Stomach (tissue), 9 donors: ENCODE measurements around the gene LRMDA. TPM values are rescaled to one million over a fixed set of nuclear protein-coding genes. Genes with fewer than 3 reads are reported as not detected.
A peak's percentile ranks its signal among the peaks of the same experiment; 100 is the strongest.

Source experiments
- DNase-seq, 2 donors: peaks; one replicate each; pipeline versions ENCODE4 v3.0.0 to v3.0.0-alpha.2; 2013 to 2019
- H3K27ac ChIP-seq, 5 donors: fragments of 200-600 bp in 4 of 5; sonication (generic) in 4 of 5; one replicate each; pipeline ENCODE4 v1.5.1; 2013 to 2019; ENCODE audit warnings: mild to moderate bottlenecking in 1 of 5, moderate library complexity in 1 of 5
- H3K27me3 ChIP-seq, 3 donors: fragments of 200-600 bp; sonication (generic); one replicate each; pipeline ENCODE4 v1.5.1; 2017 to 2019; ENCODE audit warnings: mixed run types in 1 of 3
- H3K36me3 ChIP-seq, 4 donors: fragments of 200-600 bp; sonication (generic); 1 replicate in 3 of 4; 2 replicates in 1 of 4; pipeline ENCODE4 v1.5.1; 2016 to 2019
- H3K4me1 ChIP-seq, 4 donors: fragments of 200-600 bp; sonication (generic); one replicate each; pipeline ENCODE4 v1.5.1; 2016 to 2019
- H3K4me3 ChIP-seq, 4 donors: fragments of 200-600 bp; sonication (generic) in 3 of 4; one replicate each; pipeline ENCODE4 v1.5.1; 2016 to 2019; ENCODE audit warnings: mild to moderate bottlenecking in 1 of 4
- H3K9me3 ChIP-seq, 4 donors: fragments of 200-600 bp; sonication (generic); one replicate each; pipeline ENCODE4 v1.5.1; 2016 to 2019
- EP300 ChIP-seq: sonication (generic); formaldehyde crosslinking; IDR thresholded peaks from one replicate; pipeline ENCODE4 v1.6.1; 2017; ENCODE audit warnings: antibody characterized with exemption
- POLR2A ChIP-seq, 4 donors: fragments of 450-650 bp; IDR thresholded peaks; one replicate each; pipeline ENCODE4 v1.6.1; 2016; ENCODE audit warnings: antibody characterized with exemption in 4 of 4, control low read depth in 2 of 4, mild to moderate bottlenecking in 1 of 4, moderate library complexity in 1 of 4
- POLR2AphosphoS5 ChIP-seq, 3 donors: sonication (generic); formaldehyde crosslinking; IDR thresholded peaks; one replicate each; pipeline ENCODE4 v1.6.1; 2016; ENCODE audit warnings: antibody characterized with exemption in 3 of 3
- WGBS, 5 donors: extraction: QIAGEN DNeasy Blood & Tissue Kit in 3 of 5; methylation state at CpG; one replicate each; pipeline versions ENCODE4 v1.1.5 to v1.1.7; 2013 to 2018; 5-methylcytosine and 5-hydroxymethylcytosine counted together
- intact Hi-C: fragments of 100-400 bp; cut with DNase I; formaldehyde crosslinking; loops from one replicate; pipeline ENCODE4 v1.15.1; 2023; ENCODE audit warnings: low total_unique reads
- polyA plus RNA-seq, 3 donors: library from polyadenylated mRNA; stranded (reverse); fragments of 200-250 nt; gene quantifications; one replicate each; pipeline ENCODE4 v1.2.3, GENCODE V29; 2013
- total RNA-seq, 5 donors: library from RNA; depleted of rRNA; stranded (reverse); fragments of >200 nt; gene quantifications; one replicate each; pipeline versions ENCODE4 v1.1.0 to v1.2.3, GENCODE V29; 2014 to 2016
- TF ChIP-seq, protein P1 (sequence below), 7 experiments: fragments of 450-650 bp in 4 of 7; fragments of 200-600 bp in 3 of 7; sonication (generic) in 3 of 7; IDR thresholded peaks; one replicate each; pipeline ENCODE4 v1.5.1; 2016 to 2019; ENCODE audit warnings: antibody characterized with exemption in 7 of 7, control low read depth in 2 of 7, mild to moderate bottlenecking in 1 of 7
- donor health status: healthy with polysubstance abuse.
- donor health status: Bipolar disorder and iron deficiency.
- donor health status: healthy.

Gene LRMDA
- total and polyA plus RNA-seq, 8 donors, result 1.3 to 30.2 (median 13.6) TPM; not detected in 1

DNA sequence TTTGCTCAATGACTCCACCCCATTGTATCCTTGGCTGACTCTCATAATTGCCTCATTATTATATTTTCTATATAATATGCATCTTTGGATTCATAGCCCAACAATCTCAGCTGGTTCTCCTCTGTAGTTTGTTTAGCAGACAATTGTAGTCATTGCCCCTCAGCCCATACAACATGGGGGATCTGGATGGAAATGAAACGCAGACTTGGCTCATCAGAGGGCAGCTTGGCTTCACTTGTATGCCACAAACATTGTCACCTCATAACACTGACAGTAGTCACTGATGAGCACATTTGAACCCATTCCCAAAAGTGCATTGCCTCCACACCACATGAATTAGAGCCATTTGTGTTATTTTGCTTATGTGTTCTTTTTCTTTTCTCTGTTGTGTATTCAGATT lies 963.8 kb downstream of the LRMDA start:
- Histone ChIP-seq H3K27me3 (no peaks in the 10 kb centered on the region), H3K4me1 (peaks cover 0 to 23% (median 0%) of the 10 kb centered on the region in 4 donors), H3K4me3 (no peak overlapping the region), H3K36me3 (no peaks in the 10 kb centered on the region), H3K9me3 (no peaks in the 10 kb centered on the region), H3K27ac (no peak overlapping the region)
- intact Hi-C loops, result no loop called here
- WGBS, 5 donors, result 78 to 98% (median 91%) methylated on average over 1 of the region's 1 CpG
- TF ChIP-seq, protein P1, sequence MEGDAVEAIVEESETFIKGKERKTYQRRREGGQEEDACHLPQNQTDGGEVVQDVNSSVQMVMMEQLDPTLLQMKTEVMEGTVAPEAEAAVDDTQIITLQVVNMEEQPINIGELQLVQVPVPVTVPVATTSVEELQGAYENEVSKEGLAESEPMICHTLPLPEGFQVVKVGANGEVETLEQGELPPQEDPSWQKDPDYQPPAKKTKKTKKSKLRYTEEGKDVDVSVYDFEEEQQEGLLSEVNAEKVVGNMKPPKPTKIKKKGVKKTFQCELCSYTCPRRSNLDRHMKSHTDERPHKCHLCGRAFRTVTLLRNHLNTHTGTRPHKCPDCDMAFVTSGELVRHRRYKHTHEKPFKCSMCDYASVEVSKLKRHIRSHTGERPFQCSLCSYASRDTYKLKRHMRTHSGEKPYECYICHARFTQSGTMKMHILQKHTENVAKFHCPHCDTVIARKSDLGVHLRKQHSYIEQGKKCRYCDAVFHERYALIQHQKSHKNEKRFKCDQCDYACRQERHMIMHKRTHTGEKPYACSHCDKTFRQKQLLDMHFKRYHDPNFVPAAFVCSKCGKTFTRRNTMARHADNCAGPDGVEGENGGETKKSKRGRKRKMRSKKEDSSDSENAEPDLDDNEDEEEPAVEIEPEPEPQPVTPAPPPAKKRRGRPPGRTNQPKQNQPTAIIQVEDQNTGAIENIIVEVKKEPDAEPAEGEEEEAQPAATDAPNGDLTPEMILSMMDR (IDR thresholded peaks at IDR 0.05), result no peak
- TF ChIP-seq POLR2AphosphoS5 (IDR thresholded peaks at IDR 0.05) (no peak), EP300 (no peak), POLR2A (IDR thresholded peaks at IDR 0.05) (no peak)
- DNase-seq, result no peak

DNA sequence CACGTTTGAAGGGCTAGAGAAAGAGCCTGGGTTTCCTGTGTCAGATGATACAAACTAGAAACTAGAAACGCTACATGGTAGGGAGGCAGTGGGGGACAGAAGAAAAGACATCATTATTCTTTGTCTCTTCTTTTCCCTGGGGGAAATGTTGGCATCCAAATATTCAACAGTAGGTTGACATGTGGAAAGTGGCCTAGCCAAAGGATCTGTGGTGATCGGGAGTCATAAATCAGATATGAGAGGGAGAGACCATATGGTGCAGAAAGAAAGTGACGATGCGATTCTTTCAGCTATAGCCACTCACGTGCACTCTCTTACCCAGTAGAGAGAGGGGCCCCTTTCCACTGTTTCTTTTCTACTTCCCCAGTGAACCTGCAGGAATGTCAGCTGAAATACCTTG lies 964.7 kb downstream of the LRMDA start:
- H3K4me1 ChIP-seq, result peaks cover 0 to 23% (median 0%) of the 10 kb centered on the region in 4 donors
- 76 to 94% (median 88%) methylated on average over 6 of the region's 6 CpGs for WGBS, 5 donors
- no peak overlapping the region for H3K4me3 ChIP-seq
- H3K36me3 ChIP-seq, result no peaks in the 10 kb centered on the region
- no peaks in the 10 kb centered on the region for H3K27me3 ChIP-seq
- TF ChIP-seq, protein P1 (IDR thresholded peaks at IDR 0.05), result no peak
- TF ChIP-seq POLR2AphosphoS5 (IDR thresholded peaks at IDR 0.05), result no peak
- no peak for TF ChIP-seq POLR2A (IDR thresholded peaks at IDR 0.05)
- no peak for TF ChIP-seq EP300
- no peaks in the 10 kb centered on the region for H3K9me3 ChIP-seq
- H3K27ac ChIP-seq, result no peak overlapping the region
- intact Hi-C loops, result no loop called here
- DNase-seq, result no peak

DNA sequence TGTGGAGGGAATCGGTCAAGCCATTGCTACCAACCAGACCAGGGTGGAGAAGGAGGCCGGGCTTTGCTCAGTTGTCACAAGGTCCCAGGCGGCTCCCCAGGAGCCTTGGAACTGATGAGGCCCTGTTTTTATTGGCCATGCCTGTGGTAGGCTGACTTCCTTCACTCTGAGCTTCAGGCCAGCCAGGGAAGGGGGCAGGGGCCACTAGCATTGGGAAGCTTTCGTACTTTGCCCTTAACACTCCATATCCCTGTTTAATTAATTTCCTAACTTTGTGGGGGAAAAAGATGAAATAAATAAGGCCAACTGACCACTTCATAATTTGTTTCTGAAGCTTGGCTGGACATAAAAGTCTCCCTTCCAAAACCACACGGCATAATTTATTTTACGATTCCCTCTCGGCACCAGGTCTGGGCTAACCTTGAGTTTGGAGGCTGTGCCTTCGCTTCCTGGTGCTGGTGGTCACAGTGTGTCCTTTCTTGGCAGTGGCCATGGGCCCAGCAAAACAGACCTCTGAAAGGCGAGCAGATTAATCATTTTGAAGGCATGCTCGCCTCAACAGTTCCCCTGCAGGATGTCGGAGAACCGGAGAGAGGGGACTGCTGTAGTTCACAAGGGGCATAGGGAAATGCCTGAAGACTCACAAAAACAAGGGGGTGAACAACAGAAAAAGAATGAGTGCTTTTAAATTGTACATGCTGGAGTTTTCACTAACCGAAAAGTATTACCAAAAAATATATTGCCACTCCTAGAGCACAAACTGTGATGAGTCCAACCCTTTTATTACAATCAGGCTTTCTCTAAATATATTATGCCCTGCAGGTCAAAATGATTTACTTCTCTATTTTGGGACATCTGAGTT lies 966.0 kb downstream of the LRMDA start:
- Histone ChIP-seq H3K27me3 (no peaks in the 10 kb centered on the region), H3K27ac (peak overlapping the region in 3 of 5 donors; percentile 1 to 44 (median 23)), H3K9me3 (no peaks in the 10 kb centered on the region), H3K4me3 (no peak overlapping the region), H3K36me3 (no peaks in the 10 kb centered on the region), H3K4me1 (peaks cover 0 to 23% (median 0%) of the 10 kb centered on the region in 4 donors)
- DNase-seq, result peak in 1 of 2 donors; percentile 17
- intact Hi-C loops, result no loop called here
- WGBS, 5 donors, result 80 to 90% (median 83%) methylated on average over 11 to 13 of the region's 13 CpGs
- peak in 1 of 3 donors; percentile 22 for TF ChIP-seq POLR2AphosphoS5 (IDR thresholded peaks at IDR 0.05)
- TF ChIP-seq POLR2A (IDR thresholded peaks at IDR 0.05), result no peak

DNA sequence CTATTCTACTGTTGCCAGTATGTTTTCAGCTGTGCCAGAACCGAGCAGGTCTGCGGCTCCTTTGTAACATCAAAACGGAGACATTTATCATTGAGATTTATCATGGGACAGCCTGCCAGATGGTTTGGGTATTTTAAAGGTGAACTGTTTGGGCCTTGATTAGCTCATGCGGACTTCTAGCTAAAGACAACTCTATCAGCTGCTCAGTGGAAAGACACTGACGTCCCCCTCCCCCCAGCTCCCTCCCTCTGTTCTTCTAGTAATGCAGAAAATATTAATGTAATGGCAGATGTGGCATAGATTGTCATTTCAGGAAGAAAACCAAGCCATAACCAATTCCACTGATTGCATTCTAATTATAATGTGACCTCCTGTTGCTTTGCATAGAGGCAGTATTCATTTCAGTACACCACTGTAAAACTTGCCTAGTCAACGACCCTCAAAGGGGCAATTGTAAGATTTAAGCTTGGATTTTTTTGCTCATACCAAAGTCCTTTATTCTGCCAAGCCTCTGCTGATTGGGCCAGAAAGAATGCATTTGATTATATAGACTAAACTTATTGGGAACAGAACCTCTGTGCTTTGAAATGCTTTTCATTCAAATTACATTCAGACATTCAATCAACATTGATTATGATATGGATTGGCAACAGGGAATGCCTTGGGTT lies 966.8 kb downstream of the LRMDA start:
- intact Hi-C loops, result no loop called here
- Histone ChIP-seq H3K4me3 (no peak overlapping the region), H3K27me3 (no peaks in the 10 kb centered on the region), H3K36me3 (no peaks in the 10 kb centered on the region), H3K9me3 (no peaks in the 10 kb centered on the region), H3K4me1 (peaks cover 0 to 23% (median 0%) of the 10 kb centered on the region in 4 donors), H3K27ac (peak overlapping the region in 1 of 5 donors; percentile 44)
- TF ChIP-seq, protein P1 (IDR thresholded peaks at IDR 0.05), result no peak
- TF ChIP-seq POLR2AphosphoS5 (IDR thresholded peaks at IDR 0.05) (no peak), EP300 (no peak), POLR2A (IDR thresholded peaks at IDR 0.05) (no peak)
- 64 to 79% (median 72%) methylated on average over 6 of the region's 6 CpGs for WGBS, 5 donors
- DNase-seq, result peak in 1 of 2 donors; percentile 22
